Ascending aorta (tissue), 2 donors: ENCODE results near the gene FOXO1. TPM values are rescaled to one million over a fixed set of nuclear protein-coding genes. Genes with fewer than 3 reads are reported as not detected.

Experiments used
- DNase-seq, 2 donors: peaks; one replicate each; pipeline ENCODE4 v3.0.0-alpha.2; 2019; ENCODE audit warnings: low spot score in 2 of 2
- H3K27ac ChIP-seq, 2 donors: fragments of 200-600 bp; sonication (generic); one replicate each; pipeline ENCODE4 v1.5.1; 2016 to 2017; ENCODE audit warnings: mild to moderate bottlenecking in 1 of 2
- H3K27me3 ChIP-seq: fragments of 200-600 bp; sonication (generic); one replicate; pipeline ENCODE4 v1.5.1; 2017
- H3K36me3 ChIP-seq, 2 donors: fragments of 200-600 bp; sonication (generic); one replicate each; pipeline ENCODE4 v1.5.1; 2016
- H3K4me1 ChIP-seq, 2 donors: fragments of 200-600 bp; sonication (generic); one replicate each; pipeline ENCODE4 v1.5.1; 2016 to 2017; ENCODE audit warnings: mild to moderate bottlenecking in 1 of 2
- H3K4me3 ChIP-seq, 2 donors: fragments of 200-600 bp; sonication (generic); one replicate each; pipeline ENCODE4 v1.5.1; 2016 to 2017; ENCODE audit warnings: mild to moderate bottlenecking in 1 of 2
- H3K9me3 ChIP-seq, 2 donors: fragments of 200-600 bp; sonication (generic); one replicate each; pipeline ENCODE4 v1.5.1; 2016
- intact Hi-C: fragments of 100-400 bp; cut with DNase I; formaldehyde crosslinking; loops from one replicate; pipeline ENCODE4 v1.15.1; 2023
- total RNA-seq: library from RNA; depleted of rRNA; stranded (reverse); fragments of >200 nt; gene quantifications from one replicate; pipeline ENCODE4 v1.1.0, GENCODE V29; 2016
- TF ChIP-seq, protein P1 (sequence below), 3 experiments: fragments of 200-600 bp in 2 of 3; fragments of 450-650 bp in 1 of 3; sonication (generic) in 2 of 3; IDR thresholded peaks; one replicate each; pipeline ENCODE4 v1.5.1; 2016 to 2019; ENCODE audit warnings: antibody characterized with exemption in 3 of 3, mild to moderate bottlenecking in 1 of 3, moderate library complexity in 1 of 3

FOXO1 gene
- total RNA-seq, 1 donor from 2014 or later = 65.1 TPM

DNA sequence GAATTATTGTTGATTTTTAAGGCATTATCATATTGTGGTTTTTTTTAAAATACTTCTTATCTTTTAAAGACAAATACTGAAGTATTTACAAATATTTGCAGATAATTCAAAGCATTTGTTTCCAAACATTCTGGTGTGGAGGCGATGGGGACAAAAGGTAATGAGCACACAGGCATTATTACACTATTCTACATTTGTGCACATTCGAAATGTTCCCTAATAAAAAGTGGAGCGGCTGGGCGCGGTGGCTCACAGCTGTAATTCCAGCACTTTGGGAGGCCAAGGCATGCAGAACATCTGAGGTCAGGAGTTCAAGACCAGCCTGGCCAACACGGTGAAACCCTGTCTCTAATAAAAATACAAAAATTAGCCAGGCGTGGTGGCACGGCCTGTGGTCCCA, 133.4 kb downstream of the FOXO1 start:
- DNase-seq = no peak
- Histone ChIP-seq H3K36me3 (no peaks in the 10 kb centered on the region), H3K4me3 (no peak overlapping the region), H3K27me3 (no peaks in the 10 kb centered on the region), H3K27ac (no peak overlapping the region), H3K4me1 (no peaks in the 10 kb centered on the region), H3K9me3 (peaks cover under 1 to 2% of the 10 kb centered on the region in 2 donors)
- intact Hi-C loops = no loop called here
- TF ChIP-seq, protein P1, sequence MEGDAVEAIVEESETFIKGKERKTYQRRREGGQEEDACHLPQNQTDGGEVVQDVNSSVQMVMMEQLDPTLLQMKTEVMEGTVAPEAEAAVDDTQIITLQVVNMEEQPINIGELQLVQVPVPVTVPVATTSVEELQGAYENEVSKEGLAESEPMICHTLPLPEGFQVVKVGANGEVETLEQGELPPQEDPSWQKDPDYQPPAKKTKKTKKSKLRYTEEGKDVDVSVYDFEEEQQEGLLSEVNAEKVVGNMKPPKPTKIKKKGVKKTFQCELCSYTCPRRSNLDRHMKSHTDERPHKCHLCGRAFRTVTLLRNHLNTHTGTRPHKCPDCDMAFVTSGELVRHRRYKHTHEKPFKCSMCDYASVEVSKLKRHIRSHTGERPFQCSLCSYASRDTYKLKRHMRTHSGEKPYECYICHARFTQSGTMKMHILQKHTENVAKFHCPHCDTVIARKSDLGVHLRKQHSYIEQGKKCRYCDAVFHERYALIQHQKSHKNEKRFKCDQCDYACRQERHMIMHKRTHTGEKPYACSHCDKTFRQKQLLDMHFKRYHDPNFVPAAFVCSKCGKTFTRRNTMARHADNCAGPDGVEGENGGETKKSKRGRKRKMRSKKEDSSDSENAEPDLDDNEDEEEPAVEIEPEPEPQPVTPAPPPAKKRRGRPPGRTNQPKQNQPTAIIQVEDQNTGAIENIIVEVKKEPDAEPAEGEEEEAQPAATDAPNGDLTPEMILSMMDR (IDR thresholded peaks at IDR 0.05) = no peak

GRCh38 chr13:40530961-40531360, 135.5 kb downstream of the FOXO1 start:
- Histone ChIP-seq H3K4me3 (no peak overlapping the region), H3K36me3 (no peaks in the 10 kb centered on the region), H3K27me3 (no peaks in the 10 kb centered on the region), H3K27ac (no peak overlapping the region), H3K4me1 (no peaks in the 10 kb centered on the region), H3K9me3 (peaks cover 8 to 10% of the 10 kb centered on the region in 2 donors)
- TF ChIP-seq, protein P1 (IDR thresholded peaks at IDR 0.05) = no peak
- intact Hi-C loops = no loop called here
- no peak for DNase-seq

- H3K9me3 ChIP-seq = peaks cover 8 to 10% of the 10 kb centered on the region in 2 donors
- no peaks in the 10 kb centered on the region for H3K4me1 ChIP-seq
- no peak for DNase-seq
- intact Hi-C loops = no loop called here
- no peak overlapping the region for H3K27ac ChIP-seq
- H3K4me3 ChIP-seq = no peak overlapping the region
- TF ChIP-seq, protein P1 (IDR thresholded peaks at IDR 0.05) = no peak
- H3K36me3 ChIP-seq = no peaks in the 10 kb centered on the region
- no peaks in the 10 kb centered on the region for H3K27me3 ChIP-seq
These were observed 137.6 kb downstream of the FOXO1 start for GRCh38 chr13:40528881-40529280.

DNA sequence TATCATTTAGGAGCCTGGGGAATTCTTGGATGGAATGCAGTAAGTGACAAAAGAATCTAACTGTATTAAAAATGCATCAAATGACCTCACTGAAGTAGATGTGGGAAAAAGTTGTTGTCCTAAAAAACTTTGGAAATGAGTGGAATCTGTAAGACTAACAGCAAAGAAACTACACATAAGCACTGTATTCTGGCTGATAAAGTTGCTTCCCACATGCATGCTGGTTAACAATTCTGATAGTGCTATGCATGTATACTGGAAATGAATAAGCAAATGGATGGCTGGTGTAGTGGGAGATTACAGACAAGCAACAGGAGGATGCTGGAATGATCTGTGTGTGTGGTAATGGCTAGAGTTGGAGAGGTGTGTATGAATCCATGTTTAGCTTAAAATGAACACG, 138.5 kb downstream of the FOXO1 start:
- H3K4me3 ChIP-seq = no peak overlapping the region
- intact Hi-C loops = no loop called here
- TF ChIP-seq, protein P1 (IDR thresholded peaks at IDR 0.05) = no peak
- peaks cover 8 to 10% of the 10 kb centered on the region in 2 donors for H3K9me3 ChIP-seq
- H3K4me1 ChIP-seq = no peaks in the 10 kb centered on the region
- no peak for DNase-seq
- H3K27me3 ChIP-seq = no peaks in the 10 kb centered on the region
- no peak overlapping the region for H3K27ac ChIP-seq
- no peaks in the 10 kb centered on the region for H3K36me3 ChIP-seq

DNA sequence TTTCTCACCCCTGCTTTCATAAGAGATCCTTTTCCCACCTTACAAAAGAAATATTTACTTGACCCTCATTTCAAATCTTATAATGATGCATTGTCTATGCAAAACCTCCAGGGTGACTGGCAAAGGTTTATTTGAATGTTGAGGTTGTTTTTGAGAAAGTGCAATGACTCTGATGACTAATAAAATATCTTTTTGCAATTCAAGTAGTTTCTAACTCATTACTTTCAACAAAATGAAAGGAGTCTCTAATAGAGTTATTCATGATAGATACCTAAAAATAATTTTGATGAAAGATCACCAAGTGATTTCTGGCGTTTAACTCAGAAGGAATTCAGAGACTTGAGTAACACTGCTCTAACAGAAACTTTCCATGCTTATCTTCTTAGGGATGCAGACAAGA, 144.2 kb downstream of the FOXO1 start:
- H3K4me1 ChIP-seq = no peaks in the 10 kb centered on the region
- intact Hi-C loops = no loop called here
- H3K9me3 ChIP-seq = peaks cover 0 to 1% of the 10 kb centered on the region in 2 donors
- H3K27ac ChIP-seq = no peak overlapping the region
- no peak for DNase-seq
- H3K4me3 ChIP-seq = no peak overlapping the region
- TF ChIP-seq, protein P1 (IDR thresholded peaks at IDR 0.05) = no peak
- H3K27me3 ChIP-seq = no peaks in the 10 kb centered on the region
- no peaks in the 10 kb centered on the region for H3K36me3 ChIP-seq

- DNase-seq = no peak
- TF ChIP-seq, protein P1 (IDR thresholded peaks at IDR 0.05) = no peak
- H3K27ac ChIP-seq = no peak overlapping the region
- no peaks in the 10 kb centered on the region for H3K27me3 ChIP-seq
- no peaks in the 10 kb centered on the region for H3K4me1 ChIP-seq
- intact Hi-C loops = no loop called here
- no peaks in the 10 kb centered on the region for H3K36me3 ChIP-seq
- H3K4me3 ChIP-seq = no peak overlapping the region
- no peaks in the 10 kb centered on the region for H3K9me3 ChIP-seq
These were observed 145.5 kb downstream of the FOXO1 start for GRCh38 chr13:40520916-40521315.
